Measurements from ENCODE around the gene SEC14L1.

DNA sequence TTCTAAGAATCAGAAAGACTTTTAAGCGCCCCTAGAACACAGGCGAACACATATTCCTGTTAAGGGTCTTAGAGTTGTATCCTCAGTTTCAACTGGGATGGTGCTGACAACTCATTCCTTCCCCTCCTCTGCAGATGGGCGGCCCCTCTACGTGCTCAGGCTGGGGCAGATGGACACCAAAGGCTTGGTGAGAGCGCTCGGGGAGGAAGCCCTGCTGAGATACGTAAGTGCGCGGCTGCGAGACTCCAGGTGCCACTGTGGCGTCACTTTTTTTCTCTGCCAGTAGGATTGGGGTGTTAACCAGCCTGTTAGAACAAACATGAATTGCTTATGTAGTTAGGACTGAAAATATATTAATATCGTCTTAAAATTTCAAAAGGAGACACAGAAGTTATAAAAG, 62.7 kb downstream of the SEC14L1 start:
- TF ChIP-seq, protein P1, sequence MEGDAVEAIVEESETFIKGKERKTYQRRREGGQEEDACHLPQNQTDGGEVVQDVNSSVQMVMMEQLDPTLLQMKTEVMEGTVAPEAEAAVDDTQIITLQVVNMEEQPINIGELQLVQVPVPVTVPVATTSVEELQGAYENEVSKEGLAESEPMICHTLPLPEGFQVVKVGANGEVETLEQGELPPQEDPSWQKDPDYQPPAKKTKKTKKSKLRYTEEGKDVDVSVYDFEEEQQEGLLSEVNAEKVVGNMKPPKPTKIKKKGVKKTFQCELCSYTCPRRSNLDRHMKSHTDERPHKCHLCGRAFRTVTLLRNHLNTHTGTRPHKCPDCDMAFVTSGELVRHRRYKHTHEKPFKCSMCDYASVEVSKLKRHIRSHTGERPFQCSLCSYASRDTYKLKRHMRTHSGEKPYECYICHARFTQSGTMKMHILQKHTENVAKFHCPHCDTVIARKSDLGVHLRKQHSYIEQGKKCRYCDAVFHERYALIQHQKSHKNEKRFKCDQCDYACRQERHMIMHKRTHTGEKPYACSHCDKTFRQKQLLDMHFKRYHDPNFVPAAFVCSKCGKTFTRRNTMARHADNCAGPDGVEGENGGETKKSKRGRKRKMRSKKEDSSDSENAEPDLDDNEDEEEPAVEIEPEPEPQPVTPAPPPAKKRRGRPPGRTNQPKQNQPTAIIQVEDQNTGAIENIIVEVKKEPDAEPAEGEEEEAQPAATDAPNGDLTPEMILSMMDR (IDR thresholded peaks at IDR 0.05): no peak
- TF ChIP-seq POLR2A (IDR thresholded peaks at IDR 0.05): no peak
